Urinary bladder (tissue), 2 donors: ENCODE results near the gene AMACR. TPM values are rescaled to one million over a fixed set of nuclear protein-coding genes. Genes with fewer than 3 reads are reported as not detected.

Experiments
- polyA plus RNA-seq: library from polyadenylated mRNA; stranded (reverse); fragments of 200-250 nt; gene quantifications from one replicate; pipeline ENCODE4 v1.2.3, GENCODE V29; 2013
- small RNA-seq: library from RNA; depleted of rRNA; stranded (forward); fragments of <200 nt; gene quantifications from one replicate; pipeline ENCODE3, GENCODE V24; 2014
- total RNA-seq: library from RNA; depleted of rRNA; stranded (reverse); fragments of >200 nt; gene quantifications from one replicate; pipeline ENCODE4 v1.2.3, GENCODE V29; 2014
- donor health status: healthy.

The AMACR gene
- total and polyA plus RNA-seq, 2 donors = 11.9 to 16.2 TPM

Small RNAs within 50 kb of the gene (small RNA-seq; reads per million reads assigned to genes)
- gene AC139783.1 = not detected

Other genes starting within 250 kb of the AMACR start
- 28.8 TPM for gene ADAMTS12, start 116.1 kb downstream of the AMACR start, total RNA-seq
- 2.5 TPM for gene ADAMTS12, start 116.1 kb downstream of the AMACR start, polyA plus RNA-seq
- gene RXFP3, start 71.7 kb downstream of the AMACR start, total RNA-seq = not detected
- not detected for gene RXFP3, start 71.7 kb downstream of the AMACR start, polyA plus RNA-seq
- not detected for gene SLC45A2, start 23.4 kb downstream of the AMACR start, total RNA-seq
- not detected for gene SLC45A2, start 23.4 kb downstream of the AMACR start, polyA plus RNA-seq
- gene C1QTNF3, start 35.2 kb upstream of the AMACR start, total RNA-seq = 87.9 TPM
- 4.4 TPM for gene C1QTNF3, start 35.2 kb upstream of the AMACR start, polyA plus RNA-seq